GM18870 (cell line): ENCODE data around the gene CENPP.

Source experiments
- ATAC-seq: cut with Tn5 transposase; IDR thresholded peaks from one replicate; pipeline ENCODE4 v1.9.1; 2021; ENCODE audit warnings: moderate library complexity; ENCODE audit not compliant: unreplicated experiment

CENPP gene

DNA sequence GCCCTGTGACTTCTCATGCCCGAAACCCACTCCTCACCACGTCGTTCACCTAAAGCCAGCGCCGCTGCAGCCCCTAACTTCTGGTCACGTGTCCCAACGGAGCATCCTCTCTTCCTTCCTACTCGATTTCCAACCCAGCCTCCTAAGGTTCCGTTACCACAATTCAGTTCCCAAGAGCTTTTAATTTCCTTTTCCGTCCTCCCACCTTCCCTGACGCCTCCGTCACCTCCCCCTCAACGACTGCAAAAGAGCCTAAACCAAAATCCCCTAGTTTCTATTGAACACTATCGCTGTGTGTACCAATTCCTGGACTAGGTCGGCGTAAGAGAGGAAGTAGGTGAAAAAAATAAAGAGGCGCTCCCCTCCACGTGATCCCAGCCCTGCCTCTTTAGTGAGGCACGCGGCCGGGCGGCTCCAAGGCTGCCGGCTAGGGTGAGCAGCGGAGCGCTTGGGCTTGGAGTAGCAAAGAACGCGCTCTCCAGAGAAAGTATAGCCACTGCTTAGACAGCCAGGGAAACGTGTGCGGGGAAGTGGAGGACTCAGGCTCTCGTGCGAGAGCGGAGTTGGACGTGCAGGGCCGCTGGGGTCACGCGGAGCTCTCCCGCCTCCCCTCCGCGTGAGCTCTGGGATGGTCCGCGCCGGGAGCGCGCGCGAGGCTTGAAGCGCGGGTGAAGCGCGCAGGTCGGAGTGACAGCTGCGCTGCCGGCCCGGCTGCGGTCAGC lies at the start of gene CENPP, which contains the start of gene NOL8:
TSS of gene CENPP (plus strand) at position 685 of the 722 bp plus-strand sequence.
TSS of gene NOL8 (minus strand) at position 82 of the 722 bp plus-strand sequence. CDS start 1,189 bp downstream, outside the sequence.
- peak; percentile 95 for ATAC-seq

DNA sequence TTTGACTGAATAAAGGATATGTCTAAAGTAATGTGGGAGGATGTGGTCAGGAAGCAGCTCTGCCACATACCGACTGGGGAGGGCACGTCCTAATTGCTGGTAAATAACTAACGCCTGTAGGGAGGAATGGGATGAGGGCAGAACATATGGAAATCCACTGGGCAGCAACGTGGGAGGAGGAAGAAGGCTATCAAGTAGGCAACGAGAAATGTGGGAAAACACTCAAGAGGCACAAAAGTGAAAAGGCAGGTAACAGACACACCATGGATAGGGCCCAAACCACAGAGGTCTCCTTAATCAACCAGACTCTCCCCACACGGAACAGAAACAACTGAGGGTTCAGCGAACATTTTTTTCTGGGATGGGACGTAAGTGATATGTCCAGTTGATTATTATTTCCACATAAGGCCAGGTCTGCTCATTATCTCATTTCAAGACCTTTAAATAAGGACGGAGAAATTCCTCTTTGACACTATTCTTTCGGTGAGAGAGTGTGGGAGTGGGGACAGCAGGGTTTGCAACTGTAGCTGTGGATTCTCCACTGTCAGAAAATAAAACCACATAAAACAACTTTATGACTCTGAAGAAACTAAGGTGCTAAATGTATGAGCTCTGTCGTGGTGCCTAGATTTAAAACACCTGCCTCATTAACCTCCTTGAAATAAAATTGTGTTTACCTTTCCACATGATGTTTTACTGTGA lies 49.3 kb upstream of the CENPP start:
- no peak for ATAC-seq

DNA sequence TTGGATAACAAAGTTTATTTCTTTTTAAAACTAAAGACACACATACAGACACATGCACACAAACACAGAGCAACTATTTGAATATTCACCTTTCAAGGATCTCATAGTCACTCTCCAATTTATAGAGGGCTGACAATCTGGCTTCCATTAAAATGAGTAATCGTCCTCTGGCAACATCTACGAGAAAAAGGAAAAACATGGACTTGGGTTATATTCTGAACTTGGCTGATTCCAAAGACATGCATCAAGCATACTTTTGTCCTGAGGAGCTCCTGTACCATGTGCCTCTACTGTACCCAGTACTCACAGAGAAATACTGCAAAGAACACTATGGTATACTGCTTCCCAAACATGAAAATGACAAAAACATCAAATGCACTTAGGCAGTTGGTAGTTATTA lies 47.6 kb upstream of the CENPP start:
- ATAC-seq = no peak

DNA sequence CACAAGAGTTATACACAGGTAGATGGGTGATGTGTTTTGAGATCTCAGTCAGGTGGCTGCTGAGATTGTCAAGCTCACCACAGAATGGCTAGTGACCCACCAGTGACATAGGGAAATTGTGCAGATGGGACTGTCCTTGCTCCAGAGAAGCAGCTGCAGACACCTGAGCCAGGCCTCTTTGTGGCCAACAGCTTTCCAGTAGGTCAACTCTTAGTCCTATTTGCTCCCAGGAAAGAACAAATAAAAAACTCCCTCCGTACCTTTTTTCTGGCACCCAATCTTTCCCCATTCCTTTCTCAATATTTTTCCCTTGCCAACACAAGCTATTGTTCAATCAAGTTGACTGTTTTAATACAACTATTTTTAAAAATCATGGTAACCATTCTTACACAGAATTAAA lies 46.5 kb upstream of the CENPP start:
- no peak for ATAC-seq

DNA sequence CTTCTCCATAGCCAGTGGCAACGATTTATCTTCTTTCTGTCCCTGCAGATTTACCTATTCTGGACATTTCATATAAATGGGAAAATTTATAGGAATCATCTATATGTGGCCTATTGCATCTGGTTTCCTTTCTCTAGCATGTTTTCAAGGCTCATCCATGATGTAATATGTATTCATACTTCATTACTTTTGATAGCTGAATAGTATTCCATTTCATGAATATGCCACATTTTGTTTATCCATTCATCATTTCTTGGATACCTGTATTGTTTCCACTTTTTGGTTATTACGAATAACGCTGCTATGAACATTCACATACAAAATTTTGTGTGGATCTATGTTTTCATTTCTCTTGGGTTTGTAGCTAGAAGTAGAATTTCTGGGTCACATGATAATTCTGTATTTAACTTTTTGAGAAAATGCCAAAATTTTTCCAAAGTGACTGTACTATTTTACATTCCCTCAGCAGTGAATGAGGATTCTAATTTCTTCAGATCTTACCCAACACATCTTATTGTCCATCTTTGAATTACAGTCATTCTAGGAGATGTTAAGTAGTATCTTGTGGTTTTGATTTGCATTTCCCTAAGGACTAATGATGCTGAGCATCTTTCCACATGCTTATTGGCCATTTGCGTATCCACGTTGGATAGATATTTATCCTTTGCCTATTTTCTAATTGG lies 35.9 kb upstream of the CENPP start:
- no peak for ATAC-seq

DNA sequence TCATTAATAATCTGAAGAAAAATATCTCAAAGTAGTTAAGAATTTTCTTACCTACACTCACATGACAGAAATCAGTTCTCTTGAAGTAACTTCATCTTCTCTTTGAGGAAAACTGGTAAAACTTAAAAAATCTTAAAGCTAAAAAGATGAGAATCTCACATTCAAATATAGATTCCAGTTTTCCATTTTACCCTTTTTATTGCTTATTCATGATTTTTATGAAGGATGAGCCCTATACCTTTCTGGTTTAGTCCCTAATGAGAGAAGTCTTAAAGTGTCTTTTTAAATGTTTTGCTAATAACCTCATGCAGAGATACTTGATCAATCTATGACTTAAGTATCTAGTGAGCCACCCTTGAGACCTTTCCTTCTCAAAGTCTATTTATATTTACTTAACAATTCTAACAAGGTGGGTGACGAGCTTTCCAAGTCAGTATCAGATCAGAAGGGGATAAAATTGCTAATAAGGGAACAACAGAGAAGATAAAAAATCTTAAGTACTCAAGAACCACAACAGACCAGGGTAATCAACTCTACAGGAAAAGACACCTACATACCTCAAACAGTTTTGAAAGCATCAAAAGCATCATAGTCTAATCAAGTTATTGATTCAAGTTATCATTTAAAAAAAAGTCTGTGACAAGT lies 34.8 kb upstream of the CENPP start:
- no peak for ATAC-seq

DNA sequence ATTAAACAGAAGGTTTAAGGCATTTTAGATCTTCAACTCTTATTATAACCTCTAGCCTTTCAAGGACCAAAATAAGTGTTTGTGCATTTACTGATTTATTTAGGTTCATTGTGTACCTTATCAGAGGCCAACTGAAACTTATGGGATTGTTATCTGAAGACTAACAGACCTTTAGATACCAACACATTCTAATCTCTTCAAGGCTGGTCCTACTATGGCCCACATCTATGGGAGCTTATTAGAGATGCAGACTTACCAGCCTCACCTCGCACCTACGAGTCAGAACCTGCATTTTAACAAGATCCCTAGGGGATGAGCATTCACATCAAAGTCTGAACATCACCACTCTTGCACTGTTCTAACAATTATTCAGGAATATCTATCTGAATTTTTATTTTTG lies 34.2 kb upstream of the CENPP start:
- no peak for ATAC-seq

DNA sequence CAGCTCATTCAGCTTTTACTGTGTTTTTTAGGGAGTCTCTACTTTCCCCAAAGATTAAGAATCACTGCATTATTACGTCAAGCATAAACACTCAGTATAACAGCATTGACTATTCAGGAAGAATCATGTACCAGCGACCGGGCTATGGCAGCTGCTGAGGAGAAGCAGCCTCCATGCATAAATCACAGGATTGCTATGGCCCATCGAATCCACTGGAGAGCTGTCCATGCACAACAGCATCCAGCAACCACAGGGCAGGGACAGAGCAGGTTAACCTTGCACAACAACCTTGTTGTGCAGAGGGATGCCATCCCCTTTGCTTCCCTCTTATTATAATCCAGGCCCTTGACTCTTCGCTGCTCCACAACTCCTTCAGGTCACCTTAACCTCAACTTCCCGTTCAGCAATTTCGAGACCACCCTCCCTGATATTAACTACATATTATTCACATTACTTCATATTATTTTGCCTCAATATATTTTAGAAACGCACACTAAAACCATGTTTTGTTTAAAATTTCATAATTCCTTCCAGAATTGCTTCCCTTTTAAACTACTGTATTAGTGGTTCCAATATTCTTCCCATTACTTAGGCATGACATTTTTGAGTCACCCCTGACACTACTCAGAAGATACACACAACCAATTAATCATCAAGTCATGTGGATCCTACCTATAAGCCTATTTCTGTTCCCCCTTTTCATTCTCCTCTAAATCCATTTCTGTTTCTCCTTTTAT lies 33.2 kb upstream of the CENPP start:
- ATAC-seq = no peak

DNA sequence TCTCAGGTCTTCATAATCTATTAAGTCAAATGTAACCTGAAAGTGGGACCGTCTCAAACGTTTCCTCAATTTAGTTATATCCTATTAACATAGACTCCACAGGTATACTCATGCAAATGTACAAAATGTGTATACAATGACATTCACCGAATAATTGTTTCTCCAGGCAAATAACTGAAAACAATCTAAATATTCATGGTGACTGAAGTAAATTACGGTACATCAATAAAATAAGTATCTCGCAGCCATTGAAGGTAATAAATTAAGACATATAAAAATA lies 32.7 kb upstream of the CENPP start:
- no peak for ATAC-seq

DNA sequence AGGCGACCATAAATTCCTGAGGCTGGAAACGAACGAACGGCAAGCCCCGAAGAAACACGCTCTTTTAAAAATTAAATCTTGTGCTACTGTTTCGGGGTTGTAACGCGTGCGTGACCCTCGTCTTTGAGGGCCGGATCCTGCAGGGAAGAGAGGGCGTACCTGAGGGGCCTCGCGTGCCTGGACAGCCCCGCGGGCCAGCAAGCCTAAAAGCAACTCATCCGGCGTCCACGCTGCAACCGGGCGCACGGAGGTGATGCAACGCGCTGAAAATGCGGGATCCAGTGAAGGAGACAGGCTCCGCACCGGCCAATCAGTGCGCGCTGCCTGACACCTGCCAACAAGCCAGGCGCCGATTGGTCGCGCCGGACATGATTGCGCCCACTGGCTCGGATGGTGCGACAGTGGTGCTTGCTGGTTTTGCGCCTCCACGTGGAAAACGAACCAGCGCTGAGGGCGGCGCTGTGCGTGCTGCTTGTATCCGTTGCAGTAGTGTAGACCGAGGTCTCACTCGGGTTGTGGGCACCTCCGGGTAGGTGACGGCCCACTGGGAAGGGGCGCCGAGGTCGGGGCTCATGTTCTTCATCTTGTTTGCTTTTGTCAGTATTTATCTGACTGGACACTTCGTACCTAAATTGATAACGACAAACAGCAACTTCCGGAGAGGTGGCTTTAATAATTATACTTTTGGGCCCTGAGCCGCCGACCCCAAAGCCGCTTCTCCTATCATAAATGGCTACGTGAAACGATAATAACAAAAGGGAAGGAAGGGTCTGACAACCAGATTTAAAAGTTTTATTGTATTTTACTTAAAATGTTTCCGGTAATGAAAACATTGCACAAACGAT lies 32.1 kb upstream of the CENPP start, which contains the start of gene IARS1:
TSS of gene IARS1 (minus strand) at position 246 of the 845 bp plus-strand sequence. CDS start 4,278 bp downstream, outside the sequence.
- ATAC-seq = peak; percentile 88

DNA sequence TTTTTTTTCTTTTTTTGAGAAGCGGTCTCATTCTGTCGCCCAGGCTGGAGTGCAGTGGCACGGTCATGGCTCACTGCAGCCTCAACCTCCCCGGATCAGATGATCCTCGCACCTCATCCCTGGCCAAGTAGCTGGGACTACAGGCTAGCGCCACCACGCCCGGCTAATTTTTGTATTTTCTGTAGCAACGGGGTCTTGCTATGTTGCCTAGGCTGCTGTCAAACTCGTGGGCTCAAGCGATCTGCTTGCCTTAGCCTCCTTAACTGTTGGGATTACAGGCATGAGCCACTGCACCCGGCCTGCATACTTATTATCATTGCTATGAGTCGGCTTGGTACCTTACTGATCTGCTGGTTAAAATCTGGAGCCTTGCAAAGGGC lies 31.5 kb upstream of the CENPP start:
- ATAC-seq = no peak

DNA sequence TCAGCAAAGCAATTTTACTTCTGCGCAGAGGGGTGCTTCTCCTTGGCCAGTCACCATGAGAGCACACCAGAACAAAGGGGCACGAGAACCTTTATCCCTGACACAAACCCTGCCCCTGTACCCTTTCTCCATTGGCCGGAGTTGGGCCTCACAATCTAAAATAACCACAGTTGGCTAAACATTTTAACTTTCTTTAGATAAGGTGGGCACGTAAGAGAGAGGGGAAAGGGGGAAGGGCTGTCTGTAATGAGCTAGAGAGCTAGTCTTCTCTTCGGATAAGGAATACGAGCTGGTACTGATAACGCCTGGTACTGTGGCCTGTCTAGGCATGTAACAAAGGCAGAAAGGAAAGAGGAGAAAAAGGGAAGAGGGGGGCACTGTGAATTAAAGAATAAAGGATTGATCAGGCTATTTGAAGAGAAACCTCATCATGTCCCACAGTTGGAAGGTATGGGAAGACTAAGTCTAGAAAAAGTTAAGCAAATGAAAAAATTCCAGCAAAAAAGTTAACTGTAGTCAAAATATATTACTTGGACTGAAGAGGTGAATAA lies 30.4 kb upstream of the CENPP start:
- ATAC-seq = no peak

DNA sequence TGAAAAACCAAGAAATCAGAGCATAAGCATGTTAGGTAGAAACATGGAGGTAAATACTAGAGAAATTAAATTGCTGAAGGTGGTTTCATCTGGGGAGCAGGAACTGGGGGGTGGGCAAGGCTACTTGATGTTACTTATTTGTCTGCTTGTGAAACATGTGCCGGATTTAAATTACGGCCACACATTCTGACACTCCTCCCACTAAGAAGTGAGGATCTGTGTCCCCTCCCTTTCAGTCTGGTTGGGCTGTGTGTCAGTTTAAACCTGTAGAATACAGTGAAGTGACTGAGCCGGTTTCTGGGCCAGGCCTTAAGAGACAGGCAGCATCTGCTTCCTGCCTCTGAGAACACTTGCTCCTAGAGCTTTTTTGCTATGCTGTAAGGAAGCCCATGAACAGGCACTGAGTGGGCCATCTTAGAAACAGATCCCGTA lies 29.9 kb upstream of the CENPP start:
- ATAC-seq = no peak

DNA sequence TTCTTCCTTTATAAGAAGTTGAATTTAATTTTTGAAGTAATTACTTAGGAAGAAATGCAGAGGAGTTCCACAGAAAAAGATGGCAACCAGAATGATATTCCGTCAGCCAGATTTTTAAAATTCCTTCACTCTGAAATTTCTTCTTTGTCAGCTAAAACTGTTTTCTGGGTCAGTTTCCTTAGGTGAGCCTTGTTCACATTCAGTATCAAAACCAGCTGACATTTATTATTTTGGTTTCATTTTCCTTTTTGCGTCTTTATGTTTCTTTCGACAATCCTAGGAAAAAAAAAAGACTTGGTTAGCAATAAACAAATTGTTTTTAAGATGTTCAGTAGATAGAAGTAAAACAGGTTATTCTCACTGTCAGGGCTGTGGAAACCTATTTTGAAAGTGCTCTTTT lies 28.1 kb upstream of the CENPP start:
- ATAC-seq = no peak

DNA sequence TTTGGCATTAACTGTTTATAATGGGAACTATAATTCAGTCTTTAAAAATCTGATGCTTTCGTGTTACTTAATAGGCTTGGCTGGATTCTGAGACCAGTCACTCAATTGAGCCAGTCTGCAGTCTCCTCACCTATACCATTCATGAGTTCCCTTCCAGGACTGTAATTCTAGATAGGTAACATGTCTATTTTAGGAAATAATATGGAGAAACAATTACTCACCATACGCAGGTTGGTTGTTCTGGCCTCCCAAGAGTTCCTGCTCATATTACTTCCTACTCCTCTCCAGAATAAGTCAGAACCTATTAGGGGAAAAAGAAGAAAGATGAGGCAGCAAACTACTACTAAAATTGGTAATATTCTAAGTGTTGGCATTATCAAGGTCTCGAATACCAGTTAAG lies 27.7 kb upstream of the CENPP start:
- no peak for ATAC-seq

DNA sequence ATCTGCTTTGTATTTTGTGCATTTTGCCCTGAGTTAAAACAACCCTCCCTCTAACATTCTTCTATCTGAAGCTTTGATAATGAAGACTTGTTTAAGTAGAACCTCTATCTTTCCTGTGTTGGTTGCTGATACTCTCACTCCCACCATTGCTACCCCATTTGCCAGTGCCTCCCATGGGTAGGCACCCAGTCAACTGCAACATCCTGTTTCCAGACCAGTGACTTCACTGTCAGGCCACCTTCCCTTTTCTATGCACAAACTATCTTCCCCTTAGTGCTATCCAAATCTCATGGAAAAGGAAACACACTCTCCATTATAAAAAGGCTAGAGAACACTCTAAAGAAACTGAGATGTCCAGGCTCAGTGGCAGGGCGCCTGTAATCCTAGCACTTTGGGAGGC lies 26.6 kb upstream of the CENPP start:
- no peak for ATAC-seq

DNA sequence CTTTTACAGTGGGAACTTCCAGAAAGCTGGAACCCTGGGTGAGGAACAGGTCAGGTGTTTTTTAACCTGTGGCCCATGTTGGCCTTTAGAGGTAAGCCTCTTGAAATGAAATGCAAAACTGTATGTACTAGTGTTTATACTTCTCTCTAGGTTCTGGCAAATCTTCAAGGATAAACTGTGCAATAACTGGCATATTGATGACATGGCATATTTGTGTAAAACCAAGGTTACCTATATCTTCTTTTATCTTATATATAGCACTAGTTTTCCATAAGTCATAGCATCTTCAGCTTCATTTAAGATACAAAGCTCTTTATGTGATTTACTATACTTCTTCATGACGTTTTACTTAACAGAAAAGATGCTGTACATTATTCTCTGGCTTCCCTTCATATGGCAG lies 24.8 kb upstream of the CENPP start:
- no peak for ATAC-seq

DNA sequence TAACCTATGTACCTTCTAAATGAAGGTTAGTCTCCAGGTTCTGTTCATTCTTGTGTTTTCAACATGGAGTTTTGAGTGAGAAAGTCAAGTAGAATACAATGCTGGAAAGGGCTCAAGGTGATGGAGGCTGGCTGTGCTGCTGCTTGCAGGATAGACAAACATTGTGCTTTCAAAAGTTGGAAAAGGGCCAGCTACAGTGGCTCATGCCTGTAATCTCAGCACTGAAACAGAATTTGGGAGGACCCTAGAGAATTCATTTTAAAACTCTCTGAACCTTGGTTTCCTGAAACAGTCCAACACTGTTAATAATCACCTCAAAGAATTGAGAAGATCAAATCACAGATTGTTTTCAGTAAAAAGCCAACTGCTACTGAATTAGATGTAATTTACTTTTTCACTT lies 16.9 kb upstream of the CENPP start:
- no peak for ATAC-seq

DNA sequence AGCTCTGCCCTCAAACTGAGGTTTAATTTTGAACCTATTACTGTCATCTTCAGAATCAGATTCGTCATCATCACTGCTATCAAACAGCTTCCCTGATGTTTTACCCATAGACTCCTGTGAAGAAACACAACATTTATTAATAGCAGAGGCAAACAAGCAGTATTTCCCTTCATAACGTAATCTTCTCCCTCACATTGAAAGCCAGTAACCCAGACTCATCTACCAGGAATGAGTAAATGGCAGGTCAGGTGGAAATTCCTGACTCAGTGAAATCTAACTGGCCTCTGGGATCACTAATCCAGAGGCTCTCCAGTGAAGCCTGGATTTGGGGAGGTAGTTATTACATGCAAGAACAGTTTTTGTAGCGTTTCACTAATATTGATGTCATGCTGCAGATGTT lies 15.2 kb upstream of the CENPP start:
- no peak for ATAC-seq
